GM12892 (cell line): ENCODE measurements around the gene VASH2.

ENCODE experiments used
- DNase-seq: peaks from one replicate; pipeline ENCODE4 v3.0.0; 2011; ENCODE audit not compliant: insufficient read length
- FAIRE-seq: peaks from 2 replicates; lab custom pipeline; 2011; peaks lifted over from hg19 to GRCh38; lab: Jason Lieb, UNC
- POLR2A ChIP-seq: IDR thresholded peaks from 2 replicates; pipeline ENCODE4 v1.6.1; 2011; ENCODE audit warnings: low read depth, low read length, control low read depth
- POLR2AphosphoS5 ChIP-seq: IDR thresholded peaks from 2 replicates; pipeline ENCODE4 v1.6.1; 2011; ENCODE audit warnings: low read depth, low read length, control low read depth
- TAF1 ChIP-seq: IDR thresholded peaks from 2 replicates; pipeline ENCODE4 v1.6.1; 2011; ENCODE audit warnings: low read depth, mild to moderate bottlenecking, control low read depth, low read length, borderline replicate concordance

VASH2 gene

GRCh38 chr1:212935387-212935981 lies 14.9 kb upstream of the VASH2 start:
- no peak for FAIRE-seq
- no peak for TF ChIP-seq POLR2A
- no peak for TF ChIP-seq TAF1
- TF ChIP-seq POLR2AphosphoS5: no peak
- no peak for DNase-seq

- DNase-seq (no peak), FAIRE-seq (no peak)
- TF ChIP-seq POLR2A (no peak), POLR2AphosphoS5 (no peak), TAF1 (no peak)
These were observed 13.3 kb upstream of the VASH2 start for GRCh38 chr1:212937034-212937433.

GRCh38 chr1:212938846-212939245 lies 11.5 kb upstream of the VASH2 start:
- DNase-seq: no peak
- FAIRE-seq: no peak

GRCh38 chr1:212941452-212941851 lies 8.9 kb upstream of the VASH2 start:
- FAIRE-seq: no peak
- TF ChIP-seq TAF1 (no peak), POLR2AphosphoS5 (no peak), POLR2A (no peak)
- no peak for DNase-seq

More at GRCh38 chr1:212938846-212939245, 11.5 kb upstream of the VASH2 start:
- TF ChIP-seq TAF1 (no peak), POLR2A (no peak), POLR2AphosphoS5 (no peak)

GRCh38 chr1:212942679-212943392 lies 7.5 kb upstream of the VASH2 start:
- TF ChIP-seq TAF1: no peak
- TF ChIP-seq POLR2AphosphoS5: no peak
- TF ChIP-seq POLR2A: no peak
- FAIRE-seq (peak; percentile 79), DNase-seq (no peak)

- DNase-seq (no peak), FAIRE-seq (no peak)
These were observed 7.0 kb upstream of the VASH2 start for GRCh38 chr1:212943393-212943710.

GRCh38 chr1:212944229-212944901 lies 6.0 kb upstream of the VASH2 start:
- no peak for DNase-seq
- no peak for TF ChIP-seq POLR2A
- TF ChIP-seq TAF1: no peak
- FAIRE-seq: peak; percentile 89

More at GRCh38 chr1:212943393-212943710, 7.0 kb upstream of the VASH2 start:
- TF ChIP-seq TAF1 (no peak), POLR2AphosphoS5 (no peak), POLR2A (no peak)

- DNase-seq: no peak
- TF ChIP-seq POLR2A (no peak), TAF1 (no peak), POLR2AphosphoS5 (no peak)
- FAIRE-seq: no peak
These were observed 5.3 kb upstream of the VASH2 start for GRCh38 chr1:212945056-212945455.

GRCh38 chr1:212945463-212946160 lies 4.7 kb upstream of the VASH2 start:
- TF ChIP-seq POLR2A (no peak), TAF1 (no peak), POLR2AphosphoS5 (no peak)
- DNase-seq (no peak), FAIRE-seq (no peak)

- FAIRE-seq (no peak), DNase-seq (no peak)
- TF ChIP-seq POLR2A: no peak
- no peak for TF ChIP-seq TAF1
- TF ChIP-seq POLR2AphosphoS5: no peak
These were observed 3.5 kb upstream of the VASH2 start for GRCh38 chr1:212946872-212947271.

- DNase-seq (no peak), FAIRE-seq (no peak)
- no peak for TF ChIP-seq TAF1
- TF ChIP-seq POLR2AphosphoS5: no peak
- TF ChIP-seq POLR2A: no peak
These were observed 570 bp upstream of the VASH2 start for GRCh38 chr1:212949771-212950170.

GRCh38 chr1:212951126-212951946 lies 995 bp downstream of the VASH2 start:
- peak; percentile 38 for FAIRE-seq
- no peak for DNase-seq
- no peak for TF ChIP-seq TAF1
- no peak for TF ChIP-seq POLR2AphosphoS5
- no peak for TF ChIP-seq POLR2A
